ENCODE data around the gene AKAP7.

AKAP7 gene

DNA sequence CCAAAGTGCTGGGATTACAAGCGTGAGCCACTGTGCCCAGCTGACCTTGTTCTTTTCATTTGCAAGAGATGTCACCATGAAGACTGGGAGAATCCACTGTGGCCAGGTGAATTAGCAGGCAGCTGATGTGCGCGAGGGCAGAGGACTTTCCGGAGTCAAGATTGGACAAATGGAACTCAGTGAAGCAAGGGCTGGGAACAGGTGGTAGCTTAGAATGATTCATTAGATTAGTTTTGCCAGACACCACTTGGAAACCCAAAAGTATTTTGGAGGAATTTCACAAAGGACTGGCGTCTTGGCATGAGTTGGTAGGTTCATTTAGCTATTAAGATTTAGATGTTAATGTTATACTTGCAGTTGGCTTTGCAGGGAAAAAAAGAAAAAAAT, 4.7 kb upstream of the AKAP7 start:
- no peaks in the 10 kb centered on the region for H3K9me2 ChIP-seq (replicated peaks; ENCODE audit: low read depth, low read length)
- no peaks in the 10 kb centered on the region for H3K27me3 ChIP-seq (ENCODE audit: insufficient read depth, low read length, poor library complexity, severe bottlenecking)
- H2AFZ ChIP-seq (ENCODE audit: low read length), result no peak overlapping the region
- no peaks in the 10 kb centered on the region for H3K36me3 ChIP-seq (ENCODE audit: insufficient read depth, low read length)
- no peaks in the 10 kb centered on the region for H4K20me1 ChIP-seq (ENCODE audit: insufficient read depth, low read length, poor library complexity, severe bottlenecking)
- no peak overlapping the region for H3K9ac ChIP-seq (ENCODE audit: low read depth, low read length, poor library complexity, severe bottlenecking)
- TF ChIP-seq, protein P1, sequence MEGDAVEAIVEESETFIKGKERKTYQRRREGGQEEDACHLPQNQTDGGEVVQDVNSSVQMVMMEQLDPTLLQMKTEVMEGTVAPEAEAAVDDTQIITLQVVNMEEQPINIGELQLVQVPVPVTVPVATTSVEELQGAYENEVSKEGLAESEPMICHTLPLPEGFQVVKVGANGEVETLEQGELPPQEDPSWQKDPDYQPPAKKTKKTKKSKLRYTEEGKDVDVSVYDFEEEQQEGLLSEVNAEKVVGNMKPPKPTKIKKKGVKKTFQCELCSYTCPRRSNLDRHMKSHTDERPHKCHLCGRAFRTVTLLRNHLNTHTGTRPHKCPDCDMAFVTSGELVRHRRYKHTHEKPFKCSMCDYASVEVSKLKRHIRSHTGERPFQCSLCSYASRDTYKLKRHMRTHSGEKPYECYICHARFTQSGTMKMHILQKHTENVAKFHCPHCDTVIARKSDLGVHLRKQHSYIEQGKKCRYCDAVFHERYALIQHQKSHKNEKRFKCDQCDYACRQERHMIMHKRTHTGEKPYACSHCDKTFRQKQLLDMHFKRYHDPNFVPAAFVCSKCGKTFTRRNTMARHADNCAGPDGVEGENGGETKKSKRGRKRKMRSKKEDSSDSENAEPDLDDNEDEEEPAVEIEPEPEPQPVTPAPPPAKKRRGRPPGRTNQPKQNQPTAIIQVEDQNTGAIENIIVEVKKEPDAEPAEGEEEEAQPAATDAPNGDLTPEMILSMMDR (conservative IDR thresholded peaks at IDR 0.05; ENCODE audit: low read length), result no peak
- no peak for TF ChIP-seq EZH2phosphoT487 (IDR thresholded peaks at IDR 0.05; ENCODE audit: borderline replicate concordance)
- H3K9me3 ChIP-seq (ENCODE audit: insufficient read depth, low read depth, low read length), result no peaks in the 10 kb centered on the region
- peaks cover 7% of the 10 kb centered on the region for H3K4me1 ChIP-seq (ENCODE audit: insufficient read depth, low read length, poor library complexity, severe bottlenecking)
- no peaks in the 10 kb centered on the region for H3F3A ChIP-seq (ENCODE audit: low read depth)
- H3K4me3 ChIP-seq (ENCODE audit: low read length, poor library complexity, severe bottlenecking), result no peak overlapping the region
- H3K4me2 ChIP-seq (ENCODE audit: low read depth, low read length, poor library complexity, severe bottlenecking), result no peak overlapping the region
- H3K79me2 ChIP-seq (ENCODE audit: insufficient read depth, low read length), result no peaks in the 10 kb centered on the region

GRCh38 chr6:131132360-131132759, 2.9 kb upstream of the AKAP7 start:
- Histone ChIP-seq H2AFZ (ENCODE audit: low read length) (no peak overlapping the region), H3K9ac (ENCODE audit: low read depth, low read length, poor library complexity, severe bottlenecking) (no peak overlapping the region)

GRCh38 chr6:131134220-131134979, 867 bp upstream of the AKAP7 start:
- no peaks in the 10 kb centered on the region for H4K20me1 ChIP-seq (ENCODE audit: insufficient read depth, low read length, poor library complexity, severe bottlenecking)
- peak overlapping the region; percentile 94 for H3K9ac ChIP-seq (ENCODE audit: low read depth, low read length, poor library complexity, severe bottlenecking)
- H3K9me3 ChIP-seq (ENCODE audit: insufficient read depth, low read depth, low read length), result no peaks in the 10 kb centered on the region
- no peaks in the 10 kb centered on the region for H3K9me2 ChIP-seq (replicated peaks; ENCODE audit: low read depth, low read length)
- peaks cover 23% of the 10 kb centered on the region for H3K79me2 ChIP-seq (ENCODE audit: insufficient read depth, low read length)
- H3K4me1 ChIP-seq (ENCODE audit: insufficient read depth, low read length, poor library complexity, severe bottlenecking), result peaks cover 32% of the 10 kb centered on the region
- no peak for TF ChIP-seq EZH2phosphoT487 (IDR thresholded peaks at IDR 0.05; ENCODE audit: borderline replicate concordance)
- TF ChIP-seq, protein P1 (conservative IDR thresholded peaks at IDR 0.05; ENCODE audit: low read length), result no peak
- peak overlapping the region; percentile 95 for H3K4me3 ChIP-seq (ENCODE audit: low read length, poor library complexity, severe bottlenecking)
- no peaks in the 10 kb centered on the region for H3K36me3 ChIP-seq (ENCODE audit: insufficient read depth, low read length)
- H2AFZ ChIP-seq (ENCODE audit: low read length), result peak overlapping the region; percentile 99
- H3K4me2 ChIP-seq (ENCODE audit: low read depth, low read length, poor library complexity, severe bottlenecking), result peak overlapping the region; percentile 83
- no peaks in the 10 kb centered on the region for H3F3A ChIP-seq (ENCODE audit: low read depth)
- no peaks in the 10 kb centered on the region for H3K27me3 ChIP-seq (ENCODE audit: insufficient read depth, low read length, poor library complexity, severe bottlenecking)

More at GRCh38 chr6:131132360-131132759, 2.9 kb upstream of the AKAP7 start:
- H3K36me3 ChIP-seq (ENCODE audit: insufficient read depth, low read length), result no peaks in the 10 kb centered on the region
- H3K9me2 ChIP-seq (replicated peaks; ENCODE audit: low read depth, low read length), result no peaks in the 10 kb centered on the region
- no peaks in the 10 kb centered on the region for H4K20me1 ChIP-seq (ENCODE audit: insufficient read depth, low read length, poor library complexity, severe bottlenecking)
- peaks cover 16% of the 10 kb centered on the region for H3K79me2 ChIP-seq (ENCODE audit: insufficient read depth, low read length)
- no peak for TF ChIP-seq EZH2phosphoT487 (IDR thresholded peaks at IDR 0.05; ENCODE audit: borderline replicate concordance)
- TF ChIP-seq, protein P1 (conservative IDR thresholded peaks at IDR 0.05; ENCODE audit: low read length), result no peak
- H3K4me2 ChIP-seq (ENCODE audit: low read depth, low read length, poor library complexity, severe bottlenecking), result no peak overlapping the region
- no peaks in the 10 kb centered on the region for H3F3A ChIP-seq (ENCODE audit: low read depth)
- H3K4me3 ChIP-seq (ENCODE audit: low read length, poor library complexity, severe bottlenecking), result no peak overlapping the region
- no peaks in the 10 kb centered on the region for H3K9me3 ChIP-seq (ENCODE audit: insufficient read depth, low read depth, low read length)
- no peaks in the 10 kb centered on the region for H3K27me3 ChIP-seq (ENCODE audit: insufficient read depth, low read length, poor library complexity, severe bottlenecking)
- H3K4me1 ChIP-seq (ENCODE audit: insufficient read depth, low read length, poor library complexity, severe bottlenecking), result peaks cover 21% of the 10 kb centered on the region
